HG03565 (cell line): ENCODE results near the gene TSKS.
"Not testable (repeated sequence)": the region's sequence is repeated elsewhere in the genome, so short reads cannot be mapped to it uniquely, and the experiment has no call there.

ENCODE experiments used
- ATAC-seq: cut with Tn5 transposase; IDR thresholded peaks from one replicate; pipeline ENCODE4 v1.9.1; 2021; ENCODE audit warnings: mild to moderate bottlenecking, moderate library complexity; ENCODE audit not compliant: unreplicated experiment

TSKS gene

DNA sequence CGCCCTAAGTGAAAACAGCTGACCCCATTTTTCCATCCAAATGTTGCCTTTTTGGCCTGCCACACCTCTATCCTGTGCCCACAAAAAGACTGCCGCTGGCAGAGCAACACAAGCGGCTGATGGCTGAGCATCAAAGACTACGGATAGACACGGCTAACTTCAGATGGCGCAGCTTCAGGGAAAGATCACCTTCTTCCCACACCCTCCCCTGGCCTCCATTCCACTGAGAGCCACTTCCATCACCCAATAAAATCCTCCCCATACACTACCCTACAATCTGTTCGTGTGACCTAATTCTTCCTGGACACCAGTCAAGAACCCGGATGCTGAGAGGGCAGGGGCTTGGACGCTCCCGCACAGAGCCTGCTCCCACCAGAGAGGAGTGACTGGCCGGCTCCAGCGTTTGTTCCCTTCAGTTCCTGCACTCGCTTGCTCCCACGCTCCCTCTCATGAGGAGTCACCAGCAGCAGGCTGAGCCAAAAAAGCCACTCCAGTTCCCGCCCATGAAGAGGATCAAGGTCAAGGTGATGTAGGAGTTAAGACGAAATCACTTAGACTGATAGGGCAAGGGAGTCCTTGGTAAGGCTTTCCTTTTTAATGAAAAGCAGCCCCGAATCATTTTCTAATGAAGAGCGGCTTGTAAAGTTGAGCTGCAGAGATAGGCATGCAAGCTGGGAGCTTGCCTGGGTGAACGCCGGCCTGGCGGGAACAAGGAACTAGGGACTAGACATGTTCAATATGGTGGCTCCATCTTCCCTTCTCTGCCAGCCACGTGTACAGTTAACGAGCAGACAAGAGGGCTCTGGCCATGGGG is 35.7 kb downstream of the TSKS start:
- ATAC-seq: no peak

DNA sequence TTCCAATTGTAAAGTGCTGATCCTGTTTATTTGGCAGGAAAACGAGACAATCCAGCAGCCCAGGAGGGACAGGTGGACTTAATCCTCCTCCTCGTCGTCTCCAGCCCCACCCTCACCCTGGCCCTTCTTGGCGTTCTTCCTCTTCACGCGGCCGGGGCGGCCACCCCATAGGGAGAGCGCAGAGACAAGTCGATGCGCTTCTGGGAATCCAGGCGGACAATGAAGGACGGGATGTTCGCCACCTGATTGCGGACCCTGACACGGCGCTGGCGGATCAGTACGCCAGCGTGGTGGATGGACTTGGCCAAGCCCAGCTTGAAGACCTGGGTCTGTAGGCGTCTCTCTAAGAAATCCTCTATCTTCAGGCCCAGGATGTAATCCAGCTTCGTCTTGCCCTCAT is 43.7 kb downstream of the TSKS start:
- ATAC-seq: not testable (repeated sequence)

DNA sequence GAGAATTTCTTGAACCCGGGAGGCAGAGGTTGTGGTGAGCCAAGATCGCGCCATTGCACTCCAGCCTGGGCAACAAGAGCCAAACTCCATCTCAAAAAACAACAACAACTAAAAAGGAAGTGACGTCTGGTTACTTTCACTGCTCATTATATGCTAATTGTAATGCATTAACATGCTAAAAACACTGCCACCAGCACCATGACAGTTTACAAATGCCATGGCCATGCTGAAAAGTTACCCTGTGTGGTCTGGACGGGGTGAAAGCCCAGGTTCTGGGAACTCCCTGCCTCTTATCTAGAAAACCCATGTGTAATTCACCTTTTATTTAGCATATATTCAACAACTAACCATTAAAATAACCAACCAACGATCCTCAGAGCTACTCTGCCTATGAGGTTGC is 44.1 kb downstream of the TSKS start:
- ATAC-seq: no peak

DNA sequence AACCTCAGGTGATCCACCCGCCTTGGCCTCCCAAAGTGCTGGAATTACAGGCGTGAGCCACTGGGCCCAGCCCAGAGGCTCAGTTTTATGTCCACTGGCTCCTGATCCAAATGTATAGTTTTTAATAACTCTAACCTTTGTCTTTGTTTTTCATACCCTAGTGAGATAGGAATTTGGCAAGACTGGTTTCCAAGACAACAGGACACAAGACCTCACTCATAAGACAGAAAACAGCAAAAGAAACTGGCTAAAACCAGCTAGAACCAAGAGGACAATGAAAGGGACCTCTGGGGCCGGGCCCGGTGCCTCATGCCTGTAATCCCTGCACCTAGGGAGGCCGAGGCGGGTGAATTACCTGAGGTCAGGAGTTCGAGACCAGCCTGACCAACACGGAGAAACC is 44.6 kb downstream of the TSKS start:
- no peak for ATAC-seq

DNA sequence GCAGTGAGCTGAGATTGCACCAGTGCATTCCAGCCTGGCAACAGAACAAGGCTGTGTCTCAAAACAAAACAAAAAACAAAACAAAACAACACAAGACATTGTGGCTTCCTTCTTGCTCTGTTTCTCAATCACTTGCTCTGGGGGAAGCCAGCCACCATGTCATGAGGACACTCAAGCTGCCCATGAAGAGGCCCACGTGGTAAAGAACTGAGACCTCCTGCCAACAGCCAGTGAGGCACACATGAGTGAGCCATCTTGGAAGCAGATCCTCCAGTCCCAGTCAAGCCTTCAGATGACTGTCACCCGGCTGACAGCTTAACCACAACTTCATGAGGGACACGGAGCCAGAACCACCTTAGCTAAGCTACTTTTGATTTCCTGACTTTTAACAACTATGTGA is 47.0 kb downstream of the TSKS start:
- ATAC-seq: no peak

DNA sequence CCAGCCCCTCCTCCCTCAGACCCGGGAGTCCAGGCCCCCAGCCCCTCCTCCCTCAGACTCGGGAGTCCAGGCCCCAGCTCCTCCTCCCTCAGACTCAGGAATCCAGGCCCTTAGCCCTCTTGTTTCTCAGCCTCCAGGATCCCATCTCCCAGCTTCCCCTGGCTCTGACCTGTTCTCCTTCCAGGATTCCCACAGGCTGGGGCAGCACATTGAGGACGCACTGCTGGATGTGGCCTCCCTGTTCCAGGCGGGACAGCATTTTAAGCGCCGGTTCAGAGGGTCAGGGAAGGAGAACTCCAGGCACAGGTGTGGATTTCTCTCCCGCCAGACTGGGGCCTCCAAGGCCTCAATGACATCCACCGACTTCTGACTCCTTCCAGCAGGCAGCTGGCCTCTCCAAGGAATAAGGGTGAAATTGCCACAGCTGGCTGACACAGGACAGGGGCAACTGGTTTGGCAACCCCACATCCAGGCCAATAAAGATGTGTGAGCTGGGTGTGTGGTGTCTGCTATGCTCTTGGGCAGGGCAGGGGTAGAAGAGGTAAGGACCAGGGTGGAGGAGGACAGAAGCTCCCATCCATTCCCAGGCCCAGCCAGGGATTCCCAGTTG is 49.8 kb downstream of the TSKS start:
- no peak for ATAC-seq

DNA sequence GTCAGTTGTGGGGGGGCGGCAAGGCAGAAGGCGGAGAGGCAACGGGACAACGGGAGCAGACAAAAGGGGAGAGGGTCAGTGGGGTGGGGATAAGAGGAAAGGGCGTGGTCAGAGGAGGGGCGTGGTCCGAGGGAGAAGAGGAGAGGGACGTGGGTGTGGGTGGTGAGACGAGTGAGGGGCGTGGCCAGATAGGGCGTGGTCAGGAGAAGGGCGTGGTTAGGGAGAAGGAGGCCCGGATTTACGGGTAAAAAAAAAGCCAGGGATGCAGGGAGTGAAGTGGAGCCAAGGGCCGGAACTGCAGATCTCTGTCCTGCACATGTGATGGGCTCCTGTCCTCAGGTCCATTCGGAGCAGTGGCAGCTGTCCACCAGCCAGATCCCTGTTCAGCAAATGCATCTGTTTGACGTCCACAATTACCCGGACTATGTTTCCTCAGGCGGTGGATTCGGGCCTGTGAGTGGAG is 50.7 kb downstream of the TSKS start:
- no peak for ATAC-seq

DNA sequence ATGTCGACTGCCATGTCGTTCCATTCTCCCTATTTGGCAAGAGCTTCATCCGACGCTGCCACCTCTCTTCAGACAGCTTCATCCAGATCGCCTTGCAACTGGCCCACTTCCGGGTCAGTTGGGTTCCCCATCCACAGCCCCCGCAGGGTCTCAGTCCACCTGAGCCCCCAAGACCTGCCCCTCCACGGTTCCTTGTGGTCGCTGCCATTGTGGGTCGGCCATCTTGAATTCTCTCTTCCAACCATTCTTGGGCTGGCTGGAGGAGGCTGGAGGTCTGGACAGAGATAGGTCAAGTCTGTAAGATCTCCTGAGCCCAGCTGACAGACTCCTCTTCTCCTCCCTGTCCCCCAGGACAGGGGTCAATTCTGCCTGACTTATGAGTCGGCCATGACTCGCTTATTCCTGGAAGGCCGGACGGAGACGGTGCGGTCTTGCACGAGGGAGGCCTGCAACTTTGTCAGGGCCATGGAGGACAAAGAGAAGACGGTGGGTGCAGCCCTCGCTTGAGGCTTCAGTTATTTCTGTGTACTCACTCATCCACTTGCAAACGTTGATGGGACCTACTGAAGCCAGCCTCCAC is 52.6 kb downstream of the TSKS start:
- no peak for ATAC-seq

DNA sequence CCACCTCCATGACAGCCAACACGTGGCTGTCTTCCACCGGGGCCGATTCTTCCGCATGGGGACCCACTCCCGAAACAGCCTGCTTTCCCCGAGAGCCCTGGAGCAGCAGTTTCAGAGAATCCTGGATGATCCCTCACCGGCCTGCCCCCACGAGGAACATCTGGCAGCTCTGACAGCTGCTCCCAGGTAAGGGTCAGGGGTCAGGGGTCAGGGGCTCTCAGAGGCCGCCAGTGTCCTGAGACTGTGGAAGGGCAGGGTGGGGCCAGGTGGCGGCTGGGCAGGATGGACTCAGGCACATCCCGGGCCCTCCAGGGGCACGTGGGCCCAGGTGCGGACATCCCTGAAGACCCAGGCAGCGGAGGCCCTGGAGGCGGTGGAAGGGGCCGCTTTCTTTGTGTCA is 57.2 kb downstream of the TSKS start:
- ATAC-seq: no peak

DNA sequence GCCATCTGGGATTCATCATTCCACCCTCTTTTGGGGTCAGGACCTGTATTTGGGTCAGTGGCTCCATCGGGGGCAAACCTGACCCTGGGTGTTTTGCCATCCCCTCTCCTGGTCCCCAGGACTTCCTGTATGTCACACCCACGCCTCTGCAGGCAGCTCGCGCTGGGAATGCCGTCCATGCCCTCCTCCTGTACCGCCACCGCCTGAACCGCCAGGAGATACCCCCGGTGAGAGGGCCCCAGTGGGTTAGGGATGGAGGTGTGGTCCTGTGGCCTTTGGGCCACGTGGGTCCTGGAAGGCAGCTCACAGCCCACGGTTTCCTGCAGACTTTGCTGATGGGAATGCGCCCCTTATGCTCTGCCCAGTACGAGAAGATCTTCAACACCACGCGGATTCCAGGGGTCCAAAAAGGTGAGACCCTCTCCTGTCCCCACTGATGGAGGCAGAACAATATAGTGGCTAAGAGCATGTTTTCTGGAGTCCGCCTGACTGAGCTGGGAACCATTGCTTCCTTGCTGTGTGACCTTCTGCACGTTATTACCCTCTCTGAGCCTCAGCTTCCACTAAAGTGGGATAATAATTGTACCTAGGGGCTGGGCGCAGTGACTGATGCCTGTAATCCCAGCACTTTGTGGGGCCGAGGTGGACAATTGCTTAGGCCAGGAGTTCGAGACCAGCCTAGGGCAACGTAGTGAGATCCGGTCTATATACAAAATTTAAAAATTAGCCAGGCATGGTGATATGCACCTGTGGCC is 58.0 kb downstream of the TSKS start:
- ATAC-seq: no peak

DNA sequence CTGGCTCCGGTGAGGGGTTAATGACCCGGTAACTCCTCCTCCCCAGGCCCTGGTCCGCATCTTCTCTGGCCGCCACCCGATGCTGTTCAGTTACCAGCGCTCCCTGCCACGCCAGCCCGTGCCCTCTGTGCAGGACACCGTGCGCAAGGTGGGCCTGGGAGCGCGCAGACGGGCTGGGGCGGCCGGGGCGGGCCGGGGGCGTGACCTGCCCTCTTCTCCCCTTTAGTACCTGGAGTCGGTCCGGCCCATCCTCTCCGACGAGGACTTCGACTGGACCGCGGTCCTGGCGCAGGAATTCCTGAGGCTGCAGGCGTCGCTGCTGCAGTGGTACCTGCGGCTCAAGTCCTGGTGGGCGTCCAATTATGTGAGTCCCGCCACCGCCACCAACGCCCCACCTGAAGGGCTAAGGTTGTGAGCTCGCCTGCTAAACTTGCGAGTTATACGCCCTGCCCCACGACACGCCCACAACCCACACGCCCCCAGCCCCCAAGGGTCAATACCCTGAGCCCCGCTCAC is 61.8 kb downstream of the TSKS start:
- ATAC-seq: no peak

DNA sequence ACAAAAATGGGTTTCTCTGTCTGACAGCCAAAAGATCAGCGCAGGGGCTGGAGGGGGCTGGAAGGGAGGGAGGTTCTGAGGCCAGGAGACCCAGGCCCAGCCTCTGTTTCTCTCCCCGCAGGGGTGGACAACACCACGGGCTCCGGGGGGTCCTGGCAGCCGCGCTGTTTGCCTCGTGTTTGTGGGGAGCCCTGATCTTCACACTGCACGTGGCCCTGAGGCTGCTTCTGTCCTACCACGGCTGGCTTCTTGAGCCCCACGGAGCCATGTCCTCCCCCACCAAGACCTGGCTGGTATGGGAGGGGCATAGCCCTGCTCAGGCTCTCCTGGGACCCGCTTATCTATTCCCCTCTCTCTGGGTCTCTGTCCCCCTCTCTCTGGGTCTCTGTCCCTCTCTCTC is 62.5 kb downstream of the TSKS start:
- ATAC-seq: no peak

DNA sequence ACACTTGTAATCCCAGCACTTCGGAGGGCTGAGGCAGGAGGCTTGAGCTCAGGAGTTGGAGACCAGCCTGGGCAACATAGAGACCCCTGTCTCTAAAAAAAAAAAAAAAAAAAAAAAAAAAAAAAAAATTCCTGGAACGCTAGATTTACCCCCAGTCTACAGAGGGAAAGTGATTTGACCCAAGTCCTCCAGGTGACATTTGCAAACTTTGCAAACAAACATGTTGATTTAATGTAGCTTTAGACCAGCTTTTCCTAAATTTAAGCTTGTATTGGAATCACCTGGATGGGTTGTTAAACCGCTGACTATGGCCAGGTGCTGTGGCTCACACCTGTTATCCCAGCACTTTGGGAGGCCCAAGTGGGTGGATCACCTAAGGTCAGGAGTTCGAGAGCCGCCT is 63.7 kb downstream of the TSKS start:
- ATAC-seq: no peak

DNA sequence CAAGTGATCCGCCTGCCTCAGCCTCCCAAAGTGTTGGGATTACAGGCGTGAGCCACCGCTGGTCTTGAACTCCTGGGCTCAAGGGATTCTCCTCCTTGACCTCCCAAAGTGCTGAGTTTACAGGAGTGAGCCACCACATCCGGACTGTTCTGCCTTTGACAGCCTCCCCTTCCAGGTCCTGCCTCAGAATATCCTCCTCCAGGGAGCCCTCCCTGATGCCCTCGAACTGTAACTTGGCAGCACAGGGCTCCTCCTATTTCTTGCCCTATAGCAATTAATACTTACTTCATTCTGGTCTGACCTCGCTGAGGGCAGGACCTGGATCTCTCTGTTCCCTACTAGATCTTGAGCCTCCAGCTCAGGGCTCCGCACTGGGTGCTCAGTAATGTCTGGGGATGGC is 66.2 kb downstream of the TSKS start:
- no peak for ATAC-seq

DNA sequence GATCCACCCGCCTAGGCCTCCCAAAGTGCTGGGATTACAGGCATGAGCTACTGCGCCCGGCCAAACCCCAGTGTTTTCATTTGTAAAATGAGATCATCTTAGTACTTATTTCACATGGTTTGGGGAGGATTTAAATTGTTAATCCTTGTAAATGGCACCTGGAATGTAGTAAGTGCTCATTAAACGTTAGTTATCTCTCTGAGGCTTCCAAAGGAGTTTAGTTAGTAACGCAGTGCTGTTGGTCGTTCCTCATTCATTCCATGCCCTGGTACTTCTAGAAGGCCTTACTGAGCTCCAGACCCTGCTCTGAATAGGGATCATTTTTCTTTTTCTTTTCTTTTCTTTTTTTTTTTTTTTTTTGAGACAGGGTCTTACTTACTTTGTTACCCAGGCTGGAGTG is 67.0 kb downstream of the TSKS start:
- no peak for ATAC-seq

DNA sequence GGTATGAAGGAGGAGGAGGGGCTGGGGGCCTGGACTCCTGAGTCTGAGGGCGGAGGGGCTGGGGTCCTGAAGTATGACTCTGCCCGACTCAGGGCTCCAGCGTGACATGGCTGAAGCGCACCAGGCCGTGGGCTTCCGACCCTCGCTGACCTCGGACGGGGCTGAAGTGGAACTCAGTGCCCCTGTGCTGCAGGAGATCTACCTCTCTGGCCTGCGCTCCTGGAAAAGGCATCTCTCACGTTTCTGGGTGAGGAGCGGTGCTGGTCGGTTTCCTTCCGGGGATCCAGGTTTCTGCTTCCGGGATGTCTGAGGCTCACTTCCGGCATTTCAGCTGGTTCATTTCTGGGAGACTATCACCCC is 71.0 kb downstream of the TSKS start:
- ATAC-seq: no peak

DNA sequence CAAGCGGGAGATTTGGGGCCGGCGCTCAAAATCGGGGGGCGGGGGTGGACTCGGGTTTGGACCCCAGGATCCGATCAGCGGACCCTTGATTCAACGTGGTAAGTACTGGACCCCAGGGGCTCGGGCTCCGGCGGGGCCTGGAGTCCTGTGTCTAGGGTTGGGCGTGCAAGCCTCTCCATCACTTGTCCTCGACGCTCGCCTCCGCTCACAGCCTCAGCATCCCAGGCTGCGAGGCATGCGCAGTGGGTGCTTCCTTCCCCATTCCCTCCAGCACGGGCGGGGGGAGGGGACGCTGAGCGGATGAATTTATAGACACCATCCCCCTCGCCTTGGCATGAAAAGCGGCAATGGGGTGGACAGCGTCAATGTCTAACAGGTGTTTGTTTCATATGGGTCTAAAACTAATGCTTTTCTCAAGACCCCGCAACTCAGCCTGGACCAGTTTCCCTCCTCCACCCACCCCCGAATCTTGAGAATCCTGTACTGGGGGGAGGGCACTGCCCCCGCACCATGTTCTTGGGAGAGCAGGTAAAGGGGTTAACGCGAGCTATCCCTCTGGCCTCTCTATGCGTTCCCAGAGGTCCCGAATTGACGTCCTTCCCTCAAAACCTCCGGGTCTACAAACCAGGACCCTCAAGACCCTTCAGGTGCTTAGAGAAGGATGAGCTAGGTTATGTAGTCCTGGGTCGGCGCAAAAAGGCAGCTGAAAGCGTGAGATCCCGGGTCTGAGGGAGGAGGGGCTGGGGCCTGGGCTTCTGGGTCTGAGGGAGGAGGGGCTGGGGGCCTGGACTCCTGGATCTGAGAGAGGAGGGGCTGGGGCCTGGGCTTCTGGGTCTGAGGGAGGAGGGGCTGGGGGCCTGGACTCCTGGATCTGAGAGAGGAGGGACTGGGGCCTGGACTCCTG is 71.6 kb downstream of the TSKS start:
- ATAC-seq: no peak

DNA sequence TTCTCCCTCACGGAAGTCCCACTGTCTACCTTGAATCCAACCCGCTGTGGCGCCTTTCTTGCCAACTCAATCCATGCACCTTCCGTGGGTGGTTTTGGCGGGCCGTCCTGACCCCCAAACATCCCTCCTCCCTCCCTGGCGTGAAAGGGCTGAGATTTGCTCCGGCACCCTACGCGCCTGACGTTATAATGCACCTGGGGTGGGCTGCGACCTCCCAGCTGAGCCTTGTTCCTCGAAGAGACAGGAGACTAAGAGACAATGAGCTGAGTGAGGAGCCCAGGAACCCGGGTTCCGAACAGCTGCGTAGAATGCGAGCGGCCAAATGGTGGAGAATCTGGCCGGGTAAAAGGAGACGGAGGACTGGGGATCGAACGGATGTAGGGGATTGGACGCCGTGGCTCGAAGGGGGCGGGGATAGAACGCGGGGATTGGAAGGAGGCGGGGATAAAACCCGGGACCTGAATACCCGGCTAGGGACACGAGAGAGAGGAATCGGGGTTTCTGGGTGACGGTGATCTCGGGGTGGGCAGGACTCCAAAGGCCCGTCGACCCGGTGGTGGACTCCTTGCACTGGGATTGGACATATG is 72.4 kb downstream of the TSKS start, which contains the start of gene CPT1C:
Gene CPT1C, plus strand, starts transcription at position 461 of the 587 bp plus-strand sequence. CDS start 1,137 bp downstream, outside the sequence.
- no peak for ATAC-seq

DNA sequence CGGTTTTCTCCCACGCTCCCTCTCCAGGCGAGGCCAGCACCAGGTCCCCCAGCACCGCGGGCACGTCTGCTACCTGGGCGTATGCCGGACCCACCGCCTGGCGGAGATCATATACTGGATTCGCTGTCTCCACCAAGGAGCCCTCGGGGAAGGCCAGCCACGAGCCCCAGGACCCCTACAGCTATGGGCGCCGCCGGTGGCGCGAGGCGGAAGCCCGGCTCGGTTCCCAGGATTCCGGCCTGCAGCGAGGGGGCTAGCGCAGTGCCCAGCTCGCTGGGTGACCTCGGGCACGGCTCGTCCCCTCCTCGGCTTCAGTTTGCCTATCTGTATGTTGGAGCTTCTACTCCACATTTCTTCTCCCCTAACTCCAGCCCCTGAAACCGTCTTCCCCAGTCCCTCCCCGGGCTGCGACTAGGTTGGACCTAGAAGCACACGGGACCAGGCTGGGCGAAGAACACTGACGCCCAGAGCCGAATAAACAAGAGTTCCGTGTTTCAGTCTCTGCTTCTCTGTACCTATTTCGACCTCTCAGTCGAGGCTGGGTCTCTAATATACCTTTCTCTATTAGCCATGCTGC is 72.9 kb downstream of the TSKS start:
- ATAC-seq: no peak
